Cortex of kidney (tissue), 1 donor: ENCODE results near the gene GOLGA8B.
"Not testable (repeated sequence)": the region's sequence is repeated elsewhere in the genome, so short reads cannot be mapped to it uniquely, and the experiment has no call there.

Experiments
- DNase-seq: peaks from one replicate; lab custom pipeline; 2025; lab: John Stamatoyannopoulos, UW

The GOLGA8B gene

DNA sequence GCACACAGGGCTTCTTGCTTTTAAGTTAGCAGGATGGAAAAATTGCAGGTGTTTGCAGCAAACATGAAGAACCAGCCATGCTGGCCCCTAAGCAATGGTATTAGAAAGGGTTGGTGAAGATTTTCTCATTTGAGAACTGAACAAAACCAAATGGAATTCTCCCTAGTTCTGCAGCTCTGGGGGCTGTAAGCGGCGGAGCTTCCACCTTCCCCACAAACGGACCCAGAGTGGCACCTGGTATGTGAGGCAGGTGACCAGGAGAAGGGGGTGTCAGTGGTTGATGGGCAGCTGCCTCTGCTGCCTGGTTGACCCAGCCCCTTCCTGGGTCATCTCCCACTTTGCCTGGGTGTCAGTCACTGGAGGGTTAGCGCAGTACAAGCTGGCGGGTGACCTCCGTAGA is 22.6 kb downstream of the GOLGA8B start:
- DNase-seq: not testable (repeated sequence)

DNA sequence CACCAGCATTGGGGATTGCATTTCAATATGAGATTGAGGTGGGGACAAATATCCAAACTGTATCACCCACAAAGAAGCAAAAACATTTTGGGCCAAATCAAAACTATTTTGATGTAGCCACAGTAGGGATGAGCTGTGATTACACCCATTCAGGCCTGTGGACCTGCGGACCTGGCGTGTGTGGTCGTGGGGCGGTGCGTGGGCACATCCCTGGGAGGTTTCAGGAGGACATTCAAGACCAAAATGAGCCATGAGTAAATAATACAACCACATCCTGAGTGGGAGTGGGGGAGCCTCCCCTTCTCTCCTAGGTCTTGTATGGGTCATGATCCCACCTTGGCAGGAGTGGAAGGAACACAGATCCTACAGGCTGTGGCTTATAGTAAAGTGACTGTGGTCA is 23.7 kb downstream of the GOLGA8B start:
- not testable (repeated sequence) for DNase-seq

DNA sequence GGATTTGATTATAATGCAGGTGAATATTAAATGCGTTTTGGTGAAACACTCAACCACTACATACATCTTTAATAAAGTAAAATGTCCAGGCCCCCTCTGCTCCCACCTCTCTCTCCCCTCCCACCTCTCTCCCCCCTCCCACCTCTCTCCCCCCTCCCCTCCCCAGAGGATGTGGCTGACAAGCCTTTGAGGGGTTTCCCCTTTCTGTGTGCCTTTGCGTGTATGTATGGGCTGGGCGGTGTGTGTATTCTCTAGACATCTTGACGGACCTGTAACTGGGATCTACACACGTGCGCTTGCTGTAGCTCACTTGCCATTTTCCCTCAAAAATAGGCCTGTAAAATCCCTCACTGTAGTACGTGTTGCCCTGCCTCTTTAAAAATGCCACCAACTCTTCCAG is 28.3 kb downstream of the GOLGA8B start:
- DNase-seq: not testable (repeated sequence)

DNA sequence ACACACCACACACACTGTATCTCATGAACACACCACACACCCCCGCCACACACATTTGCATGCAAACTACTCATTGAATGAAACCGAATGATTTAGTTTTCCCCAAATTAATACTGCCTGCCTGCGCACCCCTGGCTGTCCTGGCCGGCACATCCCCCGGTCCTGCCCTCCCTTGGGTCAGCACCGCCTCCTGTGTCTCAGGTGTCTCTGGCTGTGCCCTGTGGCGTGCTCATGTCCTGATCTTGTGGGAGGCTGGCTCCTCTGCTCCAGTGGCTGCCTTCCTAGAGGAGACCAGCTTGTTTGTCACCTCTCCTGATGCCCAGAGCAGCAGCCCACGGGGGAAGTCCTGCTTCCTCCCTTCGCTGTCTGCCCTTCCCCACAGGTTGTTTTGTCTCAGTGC is 28.7 kb downstream of the GOLGA8B start:
- DNase-seq: not testable (repeated sequence)

DNA sequence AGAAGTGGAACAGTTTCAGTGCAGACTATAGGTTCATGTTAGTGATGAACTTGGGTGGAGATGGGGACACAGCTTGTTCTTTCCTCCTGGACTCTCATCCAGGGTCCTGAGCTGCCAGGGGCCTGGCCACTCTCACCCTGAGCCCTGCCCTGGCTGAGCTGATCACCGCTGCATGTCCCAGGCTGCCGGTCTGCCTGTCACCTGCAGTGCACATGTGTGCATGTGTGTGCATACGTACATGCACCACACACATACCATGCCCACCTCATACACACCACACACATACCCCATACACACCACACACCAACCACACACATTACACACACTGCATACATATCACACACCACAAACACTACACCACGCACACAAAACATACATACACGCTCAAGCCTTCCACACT is 29.3 kb downstream of the GOLGA8B start:
- not testable (repeated sequence) for DNase-seq

DNA sequence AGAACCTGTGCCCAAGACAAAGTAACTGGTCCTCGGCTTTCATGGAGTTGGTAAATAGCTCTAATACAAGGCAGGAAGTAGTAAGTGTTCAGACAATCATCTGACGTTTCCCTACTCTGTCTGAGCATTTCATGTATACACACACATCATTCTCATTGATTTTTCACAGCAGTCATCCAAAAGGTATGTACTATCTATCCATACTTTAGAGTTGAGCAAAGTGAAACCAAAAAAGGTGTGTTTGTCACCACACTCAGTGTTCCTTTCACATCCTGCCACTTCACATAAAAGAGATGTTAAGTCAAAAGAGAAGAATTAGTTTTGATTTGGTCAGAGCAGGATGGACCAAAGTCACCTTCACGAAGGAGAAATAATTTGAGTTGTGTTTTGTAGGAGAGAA is 33.3 kb downstream of the GOLGA8B start:
- not testable (repeated sequence) for DNase-seq

DNA sequence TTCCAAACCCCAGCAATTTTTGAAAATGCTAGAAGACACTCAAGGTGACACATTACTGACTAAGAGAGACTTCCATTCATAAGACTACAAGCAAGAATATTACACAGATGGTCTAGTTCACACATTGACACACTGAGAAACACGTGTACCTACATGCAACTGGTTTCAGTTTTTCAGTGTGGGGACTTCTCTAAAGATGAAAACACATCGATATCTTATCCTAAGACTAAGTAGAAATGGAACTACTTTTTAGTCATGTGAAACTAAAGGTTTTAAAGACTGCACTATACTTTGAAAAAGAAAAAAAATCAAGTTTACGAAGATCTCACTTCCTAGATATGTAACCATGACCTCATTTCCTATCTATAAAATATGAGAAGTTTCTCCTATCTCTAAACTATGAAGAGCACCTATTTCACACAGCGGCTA is 34.1 kb downstream of the GOLGA8B start:
- not testable (repeated sequence) for DNase-seq

DNA sequence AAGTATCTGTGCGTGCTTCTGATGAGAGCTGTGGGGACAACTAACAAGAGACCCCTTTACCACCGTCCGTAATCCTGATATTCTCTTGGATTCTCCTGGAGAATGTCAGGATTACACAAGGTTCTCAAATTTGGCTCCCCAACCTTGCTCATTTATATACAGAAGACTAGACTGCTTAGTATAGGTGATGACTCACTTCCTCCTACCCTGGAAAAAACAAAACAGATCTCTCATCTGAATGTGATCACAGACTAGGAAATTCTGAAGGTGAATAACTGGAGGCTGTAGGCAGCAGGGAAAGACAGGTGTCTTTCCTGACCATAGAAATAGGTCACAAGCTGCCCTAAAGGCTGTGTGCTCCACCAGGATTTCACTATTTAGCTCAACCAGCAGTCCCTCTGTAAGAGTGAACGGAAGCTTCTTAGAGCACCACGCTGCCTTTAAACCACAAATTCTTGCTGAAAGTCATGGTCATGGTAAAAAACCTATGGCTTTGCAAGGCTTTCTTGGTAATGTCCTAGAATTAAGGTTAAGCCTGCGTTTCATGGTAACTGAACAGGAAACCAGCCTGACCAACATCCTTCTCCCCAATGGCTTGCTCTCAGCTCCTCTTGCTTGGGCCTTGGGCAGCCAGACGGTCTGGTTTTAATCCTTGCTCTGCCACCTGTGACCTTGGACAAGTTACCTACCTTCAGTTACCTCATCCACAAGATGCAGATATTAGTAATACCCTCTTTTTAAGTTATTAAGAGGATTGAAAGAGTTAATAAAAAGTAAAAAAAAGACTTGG is 39.4 kb downstream of the GOLGA8B start:
- not testable (repeated sequence) for DNase-seq

DNA sequence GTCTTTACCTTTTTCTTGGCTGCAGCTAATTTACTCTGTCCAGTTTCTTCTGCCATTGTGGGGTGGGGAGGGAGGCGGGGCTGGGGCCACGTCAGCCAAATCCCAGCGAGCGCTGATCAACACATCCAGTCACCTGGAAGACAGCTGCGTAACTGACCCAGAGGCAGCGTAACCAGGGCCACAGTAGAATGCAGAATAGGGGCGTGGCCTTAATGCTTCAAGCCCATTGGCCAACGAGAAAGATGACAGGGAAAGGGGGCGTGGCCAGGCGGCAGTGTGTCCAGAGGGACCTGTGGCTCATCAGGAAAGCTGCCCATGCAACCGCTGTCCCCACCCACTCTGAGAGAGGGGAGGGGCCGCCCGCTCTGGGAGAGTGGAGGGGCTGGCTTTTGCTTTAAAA is 47.6 kb downstream of the GOLGA8B start:
- not testable (repeated sequence) for DNase-seq
